HepG2 (cell line): ENCODE results near the gene AK9. TPM values are rescaled to one million over a fixed set of nuclear protein-coding genes. Genes with fewer than 3 reads are reported as not detected.

Source experiments
- ATAC-seq: fragments of 200-7000 bp; cut with Tn5 transposase; 3 replicates; pipeline ENCODE4 v1.9.1; 2020; ENCODE audit warnings: mild to moderate bottlenecking, moderate library complexity
- BruUV-seq: library from RNA; stranded (reverse); fragments of 400-500 nt; replicated peaks from 2 replicates; lab custom pipeline; 2021; lab: Mats Ljungman, UMichigan
- CTCF ChIA-PET: fragments of 300-600 bp; formaldehyde crosslinking; extraction: SDS; loops from one replicate; lab custom pipeline; 2021; ENCODE audit warnings: low total read pairs, inconsistent platforms, low intra/inter-chr PET ratio; lab: Yijun Ruan, JAX
- POLR2A ChIA-PET: fragments of 350-600 bp; sonication (Branson Sonifier 250); formaldehyde crosslinking; loops from one replicate; lab custom pipeline; 2020; ENCODE audit warnings: antibody characterized with exemption, inconsistent platforms; lab: Yijun Ruan, JAX
- DNase-seq: peaks from one replicate; pipeline ENCODE4 v3.0.0-alpha.2; 2015; ENCODE audit warnings: low spot score
- FAIRE-seq: peaks from 3 replicates; lab custom pipeline; 2011; peaks lifted over from hg19 to GRCh38; lab: Jason Lieb, UNC
- H2AFZ ChIP-seq: one replicate; pipeline ENCODE4 v1.6.1; 2011; ENCODE audit warnings: low read length, inconsistent platforms
- H3K27ac ChIP-seq: fragments of 300-600 bp; 3 replicates; pipeline ENCODE4 v1.8.0; 2011; ENCODE audit warnings: mixed run types, mild to moderate bottlenecking, mixed read lengths, low read length, inconsistent platforms; ENCODE audit not compliant: insufficient read depth; ENCODE audit errors: extremely low read length
- H3K27me3 ChIP-seq, 2 experiments: fragments of 200-600 bp in 1 of 2; 2 replicates in 1 of 2; 3 replicates in 1 of 2; pipeline versions ENCODE4 v1.6.0 to v1.8.0; 2011; ENCODE audit warnings: low read length in 2 of 2, mild to moderate bottlenecking in 2 of 2, moderate library complexity in 2 of 2, inconsistent platforms in 1 of 2; ENCODE audit not compliant: insufficient read depth in 2 of 2, control insufficient read depth in 1 of 2
- H3K36me3 ChIP-seq, 2 experiments: fragments of 200-600 bp in 1 of 2; replicated peaks in 1 of 2; 2 replicates in 1 of 2; 3 replicates in 1 of 2; pipeline versions ENCODE4 v1.5.1 to v1.8.0; 2011; ENCODE audit warnings: low read length in 2 of 2, inconsistent platforms in 1 of 2; ENCODE audit not compliant: insufficient read depth in 2 of 2, control insufficient read depth in 1 of 2
- H3K4me1 ChIP-seq: 2 replicates; pipeline ENCODE4 v1.5.1; 2012; ENCODE audit warnings: low read length, inconsistent platforms; ENCODE audit not compliant: insufficient read depth
- H3K4me2 ChIP-seq: 2 replicates; pipeline ENCODE4 v1.6.0; 2011; ENCODE audit warnings: low read depth, low read length, inconsistent platforms
- H3K4me3 ChIP-seq, 3 experiments: fragments of 200-600 bp in 1 of 3; sonication (generic), shearing (Covaris generic) in 1 of 3; replicated peaks in 1 of 3; 2 replicates each; pipeline ENCODE4 v1.5.1; 2011 to 2016; ENCODE audit warnings: low read length in 3 of 3, inconsistent platforms in 2 of 3, low read depth in 2 of 3, mild to moderate bottlenecking in 2 of 3, control low read depth in 1 of 3, mixed read lengths in 1 of 3; ENCODE audit not compliant: insufficient read depth in 1 of 3
- H3K79me2 ChIP-seq: one replicate; pipeline ENCODE4 v1.6.1; 2011; ENCODE audit warnings: low read length, inconsistent platforms; ENCODE audit not compliant: insufficient read depth
- H3K9ac ChIP-seq: 2 replicates; pipeline ENCODE4 v1.6.0; 2011; ENCODE audit warnings: mild to moderate bottlenecking, low read depth, low read length, inconsistent platforms; ENCODE audit not compliant: insufficient read depth
- H3K9me3 ChIP-seq: 2 replicates; pipeline ENCODE4 v1.5.1; 2012; ENCODE audit warnings: mild to moderate bottlenecking, low read length
- H4K20me1 ChIP-seq: 2 replicates; pipeline ENCODE4 v1.6.0; 2011; ENCODE audit warnings: inconsistent platforms, mild to moderate bottlenecking, low read length, moderate library complexity; ENCODE audit not compliant: insufficient read depth
- ATF7-NPFF ChIP-seq: sonication (generic); formaldehyde crosslinking; IDR thresholded peaks from 2 replicates; pipeline ENCODE4 v1.8.1; 2023; ENCODE audit warnings: mild to moderate bottlenecking, low read depth, missing genetic modification reagents, moderate library complexity
- ETV5 ChIP-seq: IDR thresholded peaks from 2 replicates; pipeline ENCODE4 v1.6.1; 2018; ENCODE audit warnings: missing biosample characterization, missing genetic modification reagents, inconsistent platforms, borderline replicate concordance
- KLF13 ChIP-seq: sonication (generic); formaldehyde crosslinking; IDR thresholded peaks from 2 replicates; pipeline ENCODE4 v1.4.0; 2020; ENCODE audit warnings: mild to moderate bottlenecking, missing genetic modification reagents
- MAFF ChIP-seq: IDR thresholded peaks from 2 replicates; pipeline ENCODE4 v1.6.1; 2011; ENCODE audit warnings: low read depth, low read length, improper control_type of control experiment
- MED1 ChIP-seq: sonication (generic); formaldehyde crosslinking; IDR thresholded peaks from 2 replicates; pipeline ENCODE4 v1.4.0; 2020; ENCODE audit warnings: missing genetic modification reagents
- NR2F6 ChIP-seq, 2 experiments: IDR thresholded peaks; 2 replicates each; pipeline ENCODE4 v1.6.1; 2016; ENCODE audit warnings: antibody characterized with exemption in 1 of 2, mild to moderate bottlenecking in 1 of 2
- SAFB2 ChIP-seq: sonication (generic); formaldehyde crosslinking; IDR thresholded peaks from 2 replicates; pipeline ENCODE4 v1.5.1; 2020; ENCODE audit warnings: missing genetic modification reagents, low read depth, mild to moderate bottlenecking, borderline replicate concordance
- SKIL ChIP-seq: sonication (generic); formaldehyde crosslinking; IDR thresholded peaks from 2 replicates; pipeline ENCODE4 v1.8.0; 2022; ENCODE audit warnings: missing genetic modification reagents, mild to moderate bottlenecking, moderate library complexity, borderline replicate concordance
- SMAD9 ChIP-seq: sonication (generic); formaldehyde crosslinking; IDR thresholded peaks from 2 replicates; pipeline ENCODE4 v1.5.1; 2020; ENCODE audit warnings: mild to moderate bottlenecking, missing genetic modification reagents
- TEF ChIP-seq: sonication (generic); formaldehyde crosslinking; IDR thresholded peaks from 2 replicates; pipeline ENCODE4 v1.5.0; 2020; ENCODE audit warnings: missing genetic modification reagents
- TRIM24 ChIP-seq: sonication (generic); formaldehyde crosslinking; IDR thresholded peaks from 2 replicates; pipeline ENCODE4 v1.8.0; 2022; ENCODE audit warnings: mild to moderate bottlenecking, missing genetic modification reagents
- ZBTB39 ChIP-seq: sonication (generic); formaldehyde crosslinking; IDR thresholded peaks from 2 replicates; pipeline ENCODE4 v1.5.0; 2020; ENCODE audit warnings: missing genetic modification reagents
- ZFX ChIP-seq: sonication (generic); formaldehyde crosslinking; IDR thresholded peaks from 2 replicates; pipeline ENCODE4 v1.4.0; 2020; ENCODE audit warnings: mild to moderate bottlenecking, low read depth, missing genetic modification reagents, moderate library complexity
- ZNF207 ChIP-seq: fragments of 450-650 bp; IDR thresholded peaks from 2 replicates; pipeline ENCODE4 v1.6.1; 2016; ENCODE audit warnings: antibody characterized with exemption, borderline replicate concordance
- ZNF263 ChIP-seq: sonication (generic); formaldehyde crosslinking; IDR thresholded peaks from 2 replicates; pipeline ENCODE4 v1.4.0; 2020; ENCODE audit warnings: missing genetic modification reagents
- ZNF431 ChIP-seq: sonication (generic); formaldehyde crosslinking; IDR thresholded peaks from 2 replicates; pipeline ENCODE4 v1.9.0; 2022; ENCODE audit warnings: missing genetic modification reagents, low read depth, mild to moderate bottlenecking, borderline replicate concordance
- ZNF713 ChIP-seq: sonication (generic); formaldehyde crosslinking; IDR thresholded peaks from 2 replicates; pipeline ENCODE4 v1.4.0; 2020; ENCODE audit warnings: mild to moderate bottlenecking, missing genetic modification reagents
- in situ Hi-C: cut with HindIII; loops from 2 replicates; pipeline ENCODE4 v1.10.0; 2017; ENCODE audit warnings: low pct_unique_long_range_greater_than_20kb; ENCODE audit not compliant: extremely low pct_ligation_motif_present
- intact Hi-C: fragments of 100-400 bp; cut with micrococcal nuclease; formaldehyde crosslinking; loops from one replicate; pipeline ENCODE4 v1.10.0; 2022; ENCODE audit not compliant: unreplicated experiment
- polyA plus RNA-seq, 8 experiments: library from polyadenylated mRNA; depleted of rRNA in 3 of 8; stranded (reverse) in 7 of 8; unstranded in 1 of 8; fragments of >200 nt; fragmentation: Illumina TruSeq in 4 of 8; extraction: Trizol in 4 of 8; gene quantifications; 2 replicates each; pipeline versions ENCODE4 v1.2.1 to v1.2.3, GENCODE V29; 2011 to 2016; ENCODE audit warnings: low read depth in 4 of 8, missing spikeins in 1 of 8, mixed read lengths in 1 of 8; ENCODE audit not compliant: insufficient read depth in 1 of 8
- total RNA-seq, 5 experiments: library from RNA; depleted of rRNA; stranded (reverse); fragments of >200 nt; fragmentation: Illumina TruSeq; extraction: Trizol; gene quantifications; 2 replicates each; pipeline ENCODE4 v1.2.3, GENCODE V29; 2016; ENCODE audit warnings: low read depth in 1 of 5

AK9 gene
- total and polyA plus RNA-seq, 2 of the 13 experiments (the other 11 are each of a cell fraction or from before 2014, with no cell fraction given) = 3.2 to 4.8 TPM

- TF ChIP-seq TRIM24 = no peak
- TF ChIP-seq, all 625 proteins: peak for 0
Measured at GRCh38 chr6:109676724-109677123, 14.3 kb downstream of the AK9 start (continued).

- no peak overlapping the region for H3K4me3 ChIP-seq
- BruUV-seq = no TSS peak
- ChIA-PET POLR2A (no interaction called here), CTCF (no interaction called here)
- ATAC-seq (no peak), DNase-seq (no peak), FAIRE-seq (no peak)
- no peaks in the 10 kb centered on the region for H4K20me1 ChIP-seq
- H3K4me1 ChIP-seq = no peaks in the 10 kb centered on the region
- H3K27ac ChIP-seq = no peak overlapping the region
- H3K9ac ChIP-seq = no peak overlapping the region
- no peaks in the 10 kb centered on the region for H3K27me3 ChIP-seq
- intact Hi-C loops (no loop called here), in situ Hi-C loops (no loop called here)
- H2AFZ ChIP-seq = no peak overlapping the region
- no peak overlapping the region for H3K4me2 ChIP-seq
- H3K79me2 ChIP-seq = no peaks in the 10 kb centered on the region
- no peaks in the 10 kb centered on the region for H3K9me3 ChIP-seq
- H3K36me3 ChIP-seq = no peaks in the 10 kb centered on the region; a peak in 1 of 5 replicates
- no peak for TF ChIP-seq ZNF207
- no peak for TF ChIP-seq ETV5 (CRISPR knock-in tag)
- no peak for TF ChIP-seq SKIL (CRISPR knock-in tag)
- no peak for TF ChIP-seq SAFB2
- no peak for TF ChIP-seq MAFF
- no peak for TF ChIP-seq MED1
- TF ChIP-seq NR2F6 (IDR thresholded peaks at IDR 0.05) = no peak
- TF ChIP-seq NR2F6 (CRISPR knock-in tag; IDR thresholded peaks at IDR 0.05) = no peak
- no peak for TF ChIP-seq ZNF263 (CRISPR knock-in tag)
- no peak for TF ChIP-seq ATF7-NPFF (CRISPR knock-in tag)
- TF ChIP-seq ZNF713 (CRISPR knock-in tag) = no peak
- TF ChIP-seq TEF (CRISPR knock-in tag) = no peak
- TF ChIP-seq KLF13 (CRISPR knock-in tag) = no peak
- no peak for TF ChIP-seq ZFX
- TF ChIP-seq SMAD9 (CRISPR knock-in tag) = no peak
- no peak for TF ChIP-seq ZBTB39
- no peak for TF ChIP-seq ZNF431 (CRISPR knock-in tag)
Measured at GRCh38 chr6:109672839-109673238, 18.2 kb downstream of the AK9 start.
